Measurements from ENCODE around the gene CXCR4.
A peak's percentile ranks its signal among the peaks of the same experiment; 100 is the strongest.

CXCR4 gene

DNA sequence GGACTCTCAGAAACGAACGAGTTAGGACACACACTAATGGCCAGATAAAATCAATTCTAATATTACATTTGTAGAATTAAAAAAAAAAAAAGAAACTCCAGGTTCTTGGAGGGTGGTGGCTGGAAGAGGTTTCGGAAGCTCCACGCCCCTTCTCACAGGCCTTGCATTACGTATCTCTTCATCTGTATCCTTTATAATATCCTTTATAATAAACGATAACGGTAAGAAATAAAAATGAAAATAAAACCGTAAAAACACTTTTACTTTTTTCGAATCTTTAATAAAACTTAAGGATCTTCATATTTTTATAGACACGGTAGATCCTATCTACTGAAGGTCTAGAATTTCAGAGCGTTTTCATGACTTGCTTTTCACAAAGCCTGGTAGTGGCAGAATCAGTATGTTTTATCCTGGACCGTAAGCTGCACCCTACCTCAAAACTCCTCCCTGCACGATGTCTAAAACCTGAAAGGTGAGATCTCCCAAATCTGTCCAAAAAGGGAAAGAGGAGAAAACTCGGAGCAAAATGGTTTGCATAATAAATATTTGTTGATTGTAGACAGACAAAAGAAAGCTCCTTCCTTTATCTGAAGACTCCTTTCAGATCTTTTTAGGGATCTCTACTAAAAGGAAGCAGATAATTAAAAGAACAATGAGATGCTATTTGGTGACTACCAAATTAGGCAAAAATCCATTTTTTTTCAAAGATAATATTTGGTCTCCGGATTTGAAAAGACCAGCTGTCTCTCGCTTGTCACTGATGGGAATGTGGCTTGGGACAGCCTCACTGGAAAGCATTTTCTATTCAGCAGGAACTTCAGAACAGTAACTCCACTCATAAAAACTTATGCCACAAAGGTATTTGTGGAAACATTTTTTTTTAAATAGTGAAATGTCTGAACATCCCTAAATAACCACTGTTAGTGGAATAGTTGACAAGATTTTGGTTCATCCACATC lies 2.0 kb upstream of the CXCR4 start:
- Histone ChIP-seq H3K4me3 (ENCODE audit: low read length) (peak overlapping the region; percentile 76), H3K9ac (ENCODE audit: low read length) (no peak overlapping the region), H3K36me3 (ENCODE audit: control insufficient read depth, low read depth, low read length) (peaks cover 2% of the 10 kb centered on the region), H3K9me3 (ENCODE audit: control insufficient read depth, low read depth, low read length) (no peaks in the 10 kb centered on the region), H3K27me3 (ENCODE audit: control insufficient read depth, insufficient read depth, low read length) (peaks cover 61% of the 10 kb centered on the region), H3K27ac (ENCODE audit: low read length) (no peak overlapping the region), H3K4me1 (ENCODE audit: control insufficient read depth, low read depth, low read length) (peaks cover 13% of the 10 kb centered on the region)

DNA sequence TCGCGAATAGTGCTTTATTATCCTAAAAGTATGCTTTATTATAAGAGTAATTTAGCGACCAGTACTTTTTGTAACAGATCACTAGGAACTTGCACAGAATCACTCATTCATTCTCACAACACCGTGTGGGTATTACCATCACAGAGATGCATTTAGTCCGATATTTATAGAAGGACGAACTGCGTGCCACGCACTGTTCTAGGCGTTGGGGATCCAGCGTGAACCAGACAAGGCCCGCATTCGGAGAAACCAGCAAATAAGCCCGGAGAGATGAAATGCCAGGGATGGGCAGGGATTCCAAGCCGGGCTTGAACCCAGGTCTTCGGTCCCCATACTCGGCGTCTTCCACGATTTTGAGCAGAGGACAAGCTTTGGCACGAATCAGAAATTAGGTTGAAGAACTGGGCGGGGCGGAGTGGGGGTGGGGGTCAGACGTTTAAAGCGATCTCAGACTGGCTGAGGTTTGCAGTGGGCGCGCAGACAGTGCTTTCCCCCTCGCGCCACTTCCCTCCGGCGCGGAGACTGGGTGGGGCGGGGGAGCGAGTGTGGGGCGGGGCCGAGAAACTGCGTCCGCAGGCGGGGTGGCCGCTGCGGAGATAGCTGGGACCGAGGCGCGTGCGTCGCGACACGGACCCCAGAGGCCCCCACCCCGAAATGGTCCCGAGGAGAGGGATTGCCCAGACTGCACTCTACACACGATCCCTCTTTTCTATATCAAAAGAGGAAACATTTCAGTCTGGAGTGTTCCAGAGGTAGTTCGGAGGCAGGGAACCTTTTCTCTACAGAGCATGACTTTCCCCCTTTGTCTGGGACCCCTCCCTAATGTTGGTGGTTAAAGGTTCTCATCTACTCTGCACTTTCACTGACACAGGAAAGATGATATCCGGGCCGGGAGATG lies 1.1 kb upstream of the CXCR4 start:
- H3K4me1 ChIP-seq (ENCODE audit: control insufficient read depth, low read depth, low read length) = peaks cover 13% of the 10 kb centered on the region
- no peak overlapping the region for H3K27ac ChIP-seq (ENCODE audit: low read length)
- H3K9ac ChIP-seq (ENCODE audit: low read length) = no peak overlapping the region
- H3K36me3 ChIP-seq (ENCODE audit: control insufficient read depth, low read depth, low read length) = peaks cover 4% of the 10 kb centered on the region
- H3K9me3 ChIP-seq (ENCODE audit: control insufficient read depth, low read depth, low read length) = no peaks in the 10 kb centered on the region
- H3K27me3 ChIP-seq (ENCODE audit: control insufficient read depth, insufficient read depth, low read length) = peaks cover 66% of the 10 kb centered on the region
- H3K4me3 ChIP-seq (ENCODE audit: low read length) = peak overlapping the region; percentile 76

DNA sequence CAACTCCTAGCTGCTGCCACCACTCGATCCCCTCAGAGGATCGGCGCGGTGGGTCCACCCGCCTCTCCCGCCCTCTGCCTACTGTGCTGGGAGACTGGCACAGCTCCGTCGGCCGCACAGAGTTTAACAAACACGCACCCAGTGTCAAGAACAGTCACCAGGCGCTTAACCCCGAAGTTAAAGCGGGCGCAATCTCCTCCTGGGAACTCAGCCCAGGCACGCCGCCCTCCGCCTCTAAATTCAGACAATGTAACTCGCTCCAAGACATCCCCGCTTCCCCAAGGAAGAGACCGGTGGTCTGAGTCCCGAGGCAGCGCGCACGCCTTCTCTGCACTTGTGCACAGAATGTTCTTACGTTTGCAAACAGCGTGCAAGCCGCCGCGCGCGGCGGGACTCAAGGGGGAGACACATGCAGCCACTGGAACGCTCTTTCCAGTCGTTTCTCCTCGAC lies 533 bp downstream of the CXCR4 start:
- Histone ChIP-seq H3K9me3 (ENCODE audit: control insufficient read depth, low read depth, low read length) (no peaks in the 10 kb centered on the region), H3K27me3 (ENCODE audit: control insufficient read depth, insufficient read depth, low read length) (peaks cover 66% of the 10 kb centered on the region), H3K36me3 (ENCODE audit: control insufficient read depth, low read depth, low read length) (peaks cover 4% of the 10 kb centered on the region), H3K9ac (ENCODE audit: low read length) (peak overlapping the region; percentile 5), H3K4me3 (ENCODE audit: low read length) (peak overlapping the region; percentile 76), H3K27ac (ENCODE audit: low read length) (no peak overlapping the region), H3K4me1 (ENCODE audit: control insufficient read depth, low read depth, low read length) (peaks cover 13% of the 10 kb centered on the region)

DNA sequence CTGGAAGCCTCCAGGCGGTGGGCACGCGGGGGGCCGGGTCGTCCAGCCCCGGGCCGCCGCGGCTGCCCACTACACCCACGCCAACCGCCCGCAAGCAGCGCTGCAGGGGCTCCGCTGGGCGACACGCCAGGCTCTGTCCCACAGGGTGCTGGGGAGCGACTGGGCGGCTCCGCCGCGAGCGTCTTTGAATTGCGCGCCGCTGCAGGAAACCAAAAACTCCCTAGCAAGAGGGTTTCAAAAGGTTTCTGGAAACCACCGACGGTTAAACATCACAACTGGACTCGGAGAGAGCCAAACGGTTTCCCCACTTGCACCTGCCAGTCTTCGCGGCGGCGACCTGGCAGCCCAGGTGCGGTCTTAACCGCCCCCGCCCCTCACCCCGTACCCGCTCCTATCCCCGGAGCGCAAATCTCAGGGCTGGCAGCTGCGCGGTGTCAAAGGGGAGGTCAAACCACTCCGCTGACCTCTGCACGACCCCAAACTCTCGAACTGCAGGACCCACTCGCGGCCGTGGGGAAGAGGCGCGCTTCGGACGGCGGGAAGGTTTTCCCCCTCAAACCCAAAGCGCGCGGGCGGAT lies 1.0 kb downstream of the CXCR4 start:
- Histone ChIP-seq H3K9me3 (ENCODE audit: control insufficient read depth, low read depth, low read length) (no peaks in the 10 kb centered on the region), H3K27me3 (ENCODE audit: control insufficient read depth, insufficient read depth, low read length) (peaks cover 66% of the 10 kb centered on the region), H3K9ac (ENCODE audit: low read length) (peak overlapping the region; percentile 5), H3K4me3 (ENCODE audit: low read length) (peak overlapping the region; percentile 76), H3K36me3 (ENCODE audit: control insufficient read depth, low read depth, low read length) (peaks cover 4% of the 10 kb centered on the region), H3K27ac (ENCODE audit: low read length) (no peak overlapping the region), H3K4me1 (ENCODE audit: control insufficient read depth, low read depth, low read length) (peaks cover 13% of the 10 kb centered on the region)

DNA sequence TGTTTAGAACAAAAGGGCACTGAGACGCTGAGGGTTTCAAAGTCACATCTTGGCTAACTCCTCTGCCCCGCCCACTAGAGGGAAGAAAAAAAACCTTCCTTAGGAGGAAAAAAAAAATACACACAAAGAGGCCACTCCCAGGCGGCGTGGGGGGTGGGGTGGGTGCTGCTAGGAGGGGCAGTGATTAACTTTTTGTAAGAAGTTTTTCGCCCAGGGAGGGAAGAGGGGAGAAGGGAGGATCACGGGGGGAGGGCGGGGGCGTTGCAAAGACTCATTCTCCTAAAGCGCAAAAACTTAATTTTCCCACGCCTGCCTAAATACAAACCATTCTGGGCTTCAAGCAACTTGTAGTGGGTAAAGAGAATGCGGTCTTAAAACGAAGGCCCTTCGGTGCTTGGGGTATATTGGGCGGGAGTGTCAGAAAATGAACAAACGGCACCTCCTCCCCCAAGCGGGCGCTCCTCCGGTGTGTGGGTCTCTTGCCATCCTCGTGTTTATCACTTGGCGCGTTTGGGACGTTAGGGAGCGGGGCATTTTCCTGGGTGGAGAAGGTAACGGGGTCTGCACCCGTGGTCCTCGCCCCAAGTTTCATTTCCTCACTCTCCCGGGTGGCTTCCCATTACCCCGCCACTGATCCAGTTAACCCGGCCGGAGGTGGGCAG lies 1.7 kb downstream of the CXCR4 start:
- H3K4me1 ChIP-seq (ENCODE audit: control insufficient read depth, low read depth, low read length) = peaks cover 13% of the 10 kb centered on the region
- no peak overlapping the region for H3K27ac ChIP-seq (ENCODE audit: low read length)
- no peaks in the 10 kb centered on the region for H3K9me3 ChIP-seq (ENCODE audit: control insufficient read depth, low read depth, low read length)
- H3K36me3 ChIP-seq (ENCODE audit: control insufficient read depth, low read depth, low read length) = peaks cover 4% of the 10 kb centered on the region
- H3K4me3 ChIP-seq (ENCODE audit: low read length) = peak overlapping the region; percentile 76
- H3K9ac ChIP-seq (ENCODE audit: low read length) = no peak overlapping the region
- H3K27me3 ChIP-seq (ENCODE audit: control insufficient read depth, insufficient read depth, low read length) = peaks cover 61% of the 10 kb centered on the region

DNA sequence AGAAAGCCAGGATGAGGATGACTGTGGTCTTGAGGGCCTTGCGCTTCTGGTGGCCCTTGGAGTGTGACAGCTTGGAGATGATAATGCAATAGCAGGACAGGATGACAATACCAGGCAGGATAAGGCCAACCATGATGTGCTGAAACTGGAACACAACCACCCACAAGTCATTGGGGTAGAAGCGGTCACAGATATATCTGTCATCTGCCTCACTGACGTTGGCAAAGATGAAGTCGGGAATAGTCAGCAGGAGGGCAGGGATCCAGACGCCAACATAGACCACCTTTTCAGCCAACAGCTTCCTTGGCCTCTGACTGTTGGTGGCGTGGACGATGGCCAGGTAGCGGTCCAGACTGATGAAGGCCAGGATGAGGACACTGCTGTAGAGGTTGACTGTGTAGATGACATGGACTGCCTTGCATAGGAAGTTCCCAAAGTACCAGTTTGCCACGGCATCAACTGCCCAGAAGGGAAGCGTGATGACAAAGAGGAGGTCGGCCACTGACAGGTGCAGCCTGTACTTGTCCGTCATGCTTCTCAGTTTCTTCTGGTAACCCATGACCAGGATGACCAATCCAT lies 2.7 kb downstream of the CXCR4 start:
- no peaks in the 10 kb centered on the region for H3K9me3 ChIP-seq (ENCODE audit: control insufficient read depth, low read depth, low read length)
- peaks cover 4% of the 10 kb centered on the region for H3K36me3 ChIP-seq (ENCODE audit: control insufficient read depth, low read depth, low read length)
- H3K27ac ChIP-seq (ENCODE audit: low read length) = no peak overlapping the region
- peaks cover 51% of the 10 kb centered on the region for H3K27me3 ChIP-seq (ENCODE audit: control insufficient read depth, insufficient read depth, low read length)
- peaks cover 12% of the 10 kb centered on the region for H3K4me1 ChIP-seq (ENCODE audit: control insufficient read depth, low read depth, low read length)
- H3K9ac ChIP-seq (ENCODE audit: low read length) = no peak overlapping the region
- no peak overlapping the region for H3K4me3 ChIP-seq (ENCODE audit: low read length)

DNA sequence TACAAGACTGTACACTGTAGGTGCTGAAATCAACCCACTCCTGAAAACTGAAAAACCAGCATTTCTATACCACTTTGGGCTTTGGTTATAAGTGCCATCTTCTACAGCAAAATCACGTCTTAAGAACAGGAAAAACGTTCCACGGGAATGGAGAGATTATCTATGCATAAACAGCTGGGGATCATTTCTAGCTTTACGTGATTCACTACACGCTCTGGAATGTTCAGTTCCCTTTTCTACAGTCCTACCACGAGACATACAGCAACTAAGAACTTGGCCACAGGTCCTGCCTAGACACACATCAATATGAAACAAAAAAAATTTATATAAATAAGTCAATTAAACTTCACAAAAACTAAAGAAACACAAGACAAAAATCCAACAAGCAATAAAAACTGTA lies 3.6 kb downstream of the CXCR4 start:
- Histone ChIP-seq H3K36me3 (ENCODE audit: control insufficient read depth, low read depth, low read length) (peaks cover 4% of the 10 kb centered on the region), H3K9ac (ENCODE audit: low read length) (no peak overlapping the region), H3K27ac (ENCODE audit: low read length) (no peak overlapping the region), H3K4me3 (ENCODE audit: low read length) (no peak overlapping the region), H3K4me1 (ENCODE audit: control insufficient read depth, low read depth, low read length) (peaks cover 8% of the 10 kb centered on the region), H3K9me3 (ENCODE audit: control insufficient read depth, low read depth, low read length) (no peaks in the 10 kb centered on the region), H3K27me3 (ENCODE audit: control insufficient read depth, insufficient read depth, low read length) (peaks cover 42% of the 10 kb centered on the region)

DNA sequence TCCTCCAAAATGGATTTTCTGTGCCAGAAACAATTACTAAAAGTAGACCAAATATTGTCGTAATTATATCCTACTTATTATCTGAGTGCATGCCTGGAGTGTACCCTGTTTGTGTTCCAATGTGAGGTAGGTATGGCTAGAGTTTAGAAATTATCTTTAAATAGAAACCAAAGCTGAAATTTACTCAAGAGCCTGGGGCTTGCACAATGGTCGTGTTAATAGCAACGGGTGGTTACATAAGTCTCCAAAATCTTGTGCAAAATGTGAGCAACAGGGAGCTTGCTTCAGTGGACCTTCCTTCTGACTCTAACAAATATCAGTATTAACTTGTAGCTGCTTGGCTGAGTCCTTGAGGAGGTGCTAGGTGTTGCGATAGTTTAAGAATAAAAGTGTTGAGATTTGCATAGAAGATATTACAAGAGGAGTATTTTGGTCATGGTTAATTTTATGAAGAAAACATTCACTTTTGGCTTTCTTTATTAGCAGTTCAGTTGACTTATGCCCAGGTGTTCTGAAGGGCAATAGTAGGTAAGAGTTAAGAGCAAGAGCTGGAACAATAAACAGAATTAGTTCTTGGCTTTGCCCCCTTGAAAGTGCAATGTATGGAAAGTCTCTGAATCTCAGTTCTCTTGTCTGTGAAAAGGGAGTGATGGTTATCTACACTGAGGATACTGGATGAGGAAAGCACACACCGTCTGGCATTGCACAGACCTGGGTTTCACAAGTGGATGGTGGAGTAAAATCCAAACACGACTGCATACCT lies 4.6 kb downstream of the CXCR4 start:
- Histone ChIP-seq H3K27ac (ENCODE audit: low read length) (no peak overlapping the region), H3K9ac (ENCODE audit: low read length) (no peak overlapping the region), H3K36me3 (ENCODE audit: control insufficient read depth, low read depth, low read length) (peaks cover 4% of the 10 kb centered on the region), H3K4me1 (ENCODE audit: control insufficient read depth, low read depth, low read length) (peaks cover 3% of the 10 kb centered on the region), H3K9me3 (ENCODE audit: control insufficient read depth, low read depth, low read length) (no peaks in the 10 kb centered on the region), H3K4me3 (ENCODE audit: low read length) (no peak overlapping the region), H3K27me3 (ENCODE audit: control insufficient read depth, insufficient read depth, low read length) (peaks cover 34% of the 10 kb centered on the region)

DNA sequence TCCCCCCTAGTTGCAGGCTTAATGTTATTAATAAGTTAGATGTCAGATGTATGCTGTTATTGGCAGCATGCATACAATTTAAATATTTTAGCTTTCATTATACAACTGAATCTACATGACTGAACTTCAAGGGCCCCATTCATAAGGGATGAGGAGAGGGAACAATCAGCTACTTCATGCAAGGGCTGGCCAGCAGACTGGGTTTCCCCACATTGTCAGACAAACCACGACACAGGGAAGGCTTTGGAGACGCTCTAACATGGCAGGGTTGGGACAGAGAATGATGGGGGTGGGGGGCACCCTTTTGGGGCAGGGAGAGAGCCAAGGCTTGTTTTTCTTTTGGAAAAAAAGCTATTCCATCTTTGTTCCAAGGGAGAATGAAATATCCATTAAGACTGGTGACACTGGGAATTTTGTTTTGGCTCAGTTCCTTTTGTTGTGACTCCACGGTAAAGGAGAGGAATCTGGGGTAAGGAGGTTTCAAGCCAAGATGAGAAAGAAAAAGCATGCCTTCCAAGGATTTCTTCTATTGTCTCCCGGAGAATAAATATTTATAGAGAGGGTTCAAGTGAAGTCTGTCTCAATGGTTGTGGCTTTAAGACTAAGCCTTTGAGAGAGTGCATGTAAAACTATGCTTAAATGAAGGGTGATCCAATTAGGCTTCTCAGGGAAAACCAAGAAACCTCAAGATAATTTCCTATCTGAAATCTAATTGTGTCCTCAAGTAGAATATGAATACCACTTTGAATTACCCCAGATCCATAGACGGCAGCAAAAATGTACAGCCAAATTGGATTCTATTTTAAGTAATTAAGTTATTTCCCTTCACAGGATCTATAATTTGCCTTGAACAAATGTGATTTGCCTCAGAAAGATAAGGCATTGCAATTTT lies 5.4 kb downstream of the CXCR4 start:
- Histone ChIP-seq H3K4me3 (ENCODE audit: low read length) (no peak overlapping the region), H3K27me3 (ENCODE audit: control insufficient read depth, insufficient read depth, low read length) (peaks cover 31% of the 10 kb centered on the region), H3K27ac (ENCODE audit: low read length) (no peak overlapping the region), H3K36me3 (ENCODE audit: control insufficient read depth, low read depth, low read length) (peaks cover 4% of the 10 kb centered on the region), H3K9me3 (ENCODE audit: control insufficient read depth, low read depth, low read length) (no peaks in the 10 kb centered on the region), H3K9ac (ENCODE audit: low read length) (no peak overlapping the region), H3K4me1 (ENCODE audit: control insufficient read depth, low read depth, low read length) (peaks cover 3% of the 10 kb centered on the region)

Data from iPS-18a (cell line).